IMR-90 (cell line): ENCODE data around the gene CNOT2. TPM values are rescaled to one million over a fixed set of nuclear protein-coding genes. Genes with fewer than 3 reads are reported as not detected.

Experiments
- ATAC-seq: fragments of 200-7000 bp; cut with Tn5 transposase; 2 replicates; pipeline ENCODE4 v1.9.1; 2020; ENCODE audit warnings: low read depth, mild to moderate bottlenecking, moderate library complexity
- BruUV-seq: library from RNA; stranded (reverse); fragments of 400-500 nt; replicated peaks from 2 replicates; lab custom pipeline; 2021; lab: Mats Ljungman, UMichigan
- CTCF ChIA-PET: fragments of 300-600 bp; formaldehyde crosslinking; extraction: SDS; loops from one replicate; lab custom pipeline; 2021; ENCODE audit warnings: antibody characterized with exemption; lab: Yijun Ruan, JAX
- POLR2A ChIA-PET: fragments of 300-600 bp; sonication (Branson Sonifier 250); formaldehyde crosslinking; loops from one replicate; lab custom pipeline; 2022; ENCODE audit warnings: antibody characterized with exemption; ENCODE audit not compliant: unreplicated experiment; lab: Charles Lee
- DNase-seq: peaks from one replicate; pipeline ENCODE4 v3.0.0; 2013
- H2AFZ ChIP-seq: replicated peaks from 2 replicates; pipeline ENCODE3; 2013; ENCODE audit warnings: low read length, mild to moderate bottlenecking; ENCODE audit not compliant: poor library complexity
- H2AK5ac ChIP-seq: 2 replicates; pipeline ENCODE4 v1.6.1; 2013; ENCODE audit warnings: low read depth, low read length, inconsistent platforms
- H2AK9ac ChIP-seq: replicated peaks from 2 replicates; pipeline ENCODE3; 2013; ENCODE audit warnings: mild to moderate bottlenecking, low read depth, low read length, moderate library complexity; ENCODE audit not compliant: poor library complexity
- H2BK120ac ChIP-seq: 2 replicates; pipeline ENCODE4 v1.6.1; 2013; ENCODE audit warnings: low read depth, low read length, inconsistent platforms
- H2BK15ac ChIP-seq: 3 replicates; pipeline ENCODE4 v1.6.1; 2013; ENCODE audit warnings: low read depth, low read length, inconsistent platforms
- H2BK20ac ChIP-seq: 2 replicates; pipeline ENCODE4 v1.6.1; 2013; ENCODE audit warnings: low read depth, mild to moderate bottlenecking, inconsistent platforms, low read length, moderate library complexity
- H2BK5ac ChIP-seq: 2 replicates; pipeline ENCODE4 v1.6.1; 2013; ENCODE audit warnings: mild to moderate bottlenecking, low read depth, low read length, inconsistent platforms; ENCODE audit not compliant: poor library complexity, severe bottlenecking
- H3K14ac ChIP-seq: replicated peaks from 2 replicates; pipeline ENCODE4 v1.6.1; 2013; ENCODE audit warnings: low read depth, low read length, inconsistent platforms
- H3K18ac ChIP-seq: 2 replicates; pipeline ENCODE4 v1.6.1; 2013; ENCODE audit warnings: low read depth, low read length, control low read depth
- H3K23ac ChIP-seq: 2 replicates; pipeline ENCODE4 v1.6.1; 2013; ENCODE audit warnings: low read depth, low read length, inconsistent platforms
- H3K27ac ChIP-seq: 2 replicates; pipeline ENCODE4 v1.5.1; 2013; ENCODE audit warnings: mild to moderate bottlenecking, control low read depth, low read length; ENCODE audit not compliant: insufficient read depth
- H3K27me3 ChIP-seq: 2 replicates; pipeline ENCODE4 v1.6.1; 2013; ENCODE audit warnings: low read length; ENCODE audit not compliant: control insufficient read depth, insufficient read depth
- H3K36me3 ChIP-seq: 2 replicates; pipeline ENCODE4 v1.6.1; 2013; ENCODE audit warnings: low read length, mixed read lengths; ENCODE audit not compliant: control insufficient read depth, insufficient read depth
- H3K4ac ChIP-seq: 2 replicates; pipeline ENCODE4 v1.6.1; 2013; ENCODE audit warnings: low read depth, low read length, inconsistent platforms
- H3K4me1 ChIP-seq: 2 replicates; pipeline ENCODE4 v1.6.1; 2013; ENCODE audit warnings: low read length, mixed read lengths; ENCODE audit not compliant: control insufficient read depth, insufficient read depth
- H3K4me2 ChIP-seq: 2 replicates; pipeline ENCODE4 v1.6.1; 2013; ENCODE audit warnings: low read depth, mild to moderate bottlenecking, control low read depth, low read length, moderate library complexity
- H3K4me3 ChIP-seq: 2 replicates; pipeline ENCODE4 v1.5.1; 2013; ENCODE audit warnings: low read depth, mild to moderate bottlenecking, control low read depth, low read length, moderate library complexity; ENCODE audit not compliant: insufficient read depth
- H3K56ac ChIP-seq: 2 replicates; pipeline ENCODE4 v1.6.1; 2013; ENCODE audit warnings: low read length, inconsistent platforms; ENCODE audit not compliant: insufficient read depth; ENCODE audit errors: extremely low read depth
- H3K79me1 ChIP-seq, 2 experiments: 2 replicates each; pipeline ENCODE4 v1.6.1; 2013; ENCODE audit warnings: low read length in 2 of 2, inconsistent platforms in 1 of 2, low read depth in 1 of 2
- H3K9ac ChIP-seq: 2 replicates; pipeline ENCODE4 v1.6.1; 2013; ENCODE audit warnings: low read depth, low read length, control low read depth
- H3K9me1 ChIP-seq: 2 replicates; pipeline ENCODE4 v1.6.1; 2013; ENCODE audit warnings: low read length, inconsistent platforms; ENCODE audit not compliant: insufficient read depth
- H3K9me3 ChIP-seq: 2 replicates; pipeline ENCODE4 v1.6.1; 2013; ENCODE audit warnings: low read length; ENCODE audit not compliant: control insufficient read depth, insufficient read depth
- H4K20me1 ChIP-seq: 2 replicates; pipeline ENCODE4 v1.6.1; 2013; ENCODE audit warnings: low read length, inconsistent platforms; ENCODE audit not compliant: insufficient read depth
- H4K5ac ChIP-seq: 2 replicates; pipeline ENCODE4 v1.6.1; 2013; ENCODE audit warnings: mild to moderate bottlenecking, low read depth, low read length, control low read depth
- H4K8ac ChIP-seq, 2 experiments: 2 replicates each; pipeline ENCODE4 v1.6.1; 2013; ENCODE audit warnings: low read depth in 2 of 2, low read length in 2 of 2, control low read depth in 1 of 2, inconsistent platforms in 1 of 2
- H4K91ac ChIP-seq: 2 replicates; pipeline ENCODE4 v1.6.1; 2013; ENCODE audit warnings: low read depth, low read length, inconsistent platforms; ENCODE audit not compliant: insufficient read depth
- BHLHE40 ChIP-seq: fragments of 150-350 bp; IDR thresholded peaks from 2 replicates; pipeline ENCODE4 v1.6.1; 2016; ENCODE audit warnings: mild to moderate bottlenecking, low read depth, low read length
- CEBPB ChIP-seq: IDR thresholded peaks from 2 replicates; pipeline ENCODE4 v1.6.1; 2012; ENCODE audit warnings: low read depth, low read length, improper control_type of control experiment
- CTCF ChIP-seq: conservative IDR thresholded peaks from 2 replicates; pipeline ENCODE4 v1.5.1; 2012; ENCODE audit warnings: mild to moderate bottlenecking, low read depth, low read length, improper control_type of control experiment
- ELK1 ChIP-seq: fragments of 150-350 bp; IDR thresholded peaks from 2 replicates; pipeline ENCODE4 v1.6.1; 2016; ENCODE audit warnings: low read depth, mild to moderate bottlenecking, low read length, moderate library complexity, borderline replicate concordance
- MAFK ChIP-seq: IDR thresholded peaks from 2 replicates; pipeline ENCODE4 v1.6.1; 2012; ENCODE audit warnings: low read depth, low read length, improper control_type of control experiment
- MAZ ChIP-seq: IDR thresholded peaks from 2 replicates; pipeline ENCODE4 v1.6.1; 2012; ENCODE audit warnings: low read depth, mild to moderate bottlenecking, low read length, improper control_type of control experiment, moderate library complexity, borderline replicate concordance
- NFE2L2 ChIP-seq: fragments of 150-350 bp; IDR thresholded peaks from 2 replicates; pipeline ENCODE4 v1.6.1; 2016; ENCODE audit warnings: low read depth, mild to moderate bottlenecking, low read length
- POLR2A ChIP-seq: IDR thresholded peaks from 2 replicates; pipeline ENCODE4 v1.6.1; 2012; ENCODE audit warnings: mild to moderate bottlenecking, low read depth, low read length
- RAD21 ChIP-seq: IDR thresholded peaks from 2 replicates; pipeline ENCODE4 v1.6.1; 2012; ENCODE audit warnings: low read length, improper control_type of control experiment
- RFX5 ChIP-seq: IDR thresholded peaks from 2 replicates; pipeline ENCODE4 v1.8.0; 2012; ENCODE audit warnings: low read depth, mild to moderate bottlenecking, low read length, moderate library complexity
- SMC3 ChIP-seq: fragments of 150-350 bp; IDR thresholded peaks from 2 replicates; pipeline ENCODE4 v1.6.1; 2016; ENCODE audit warnings: low read depth, mild to moderate bottlenecking, antibody characterized with exemption, low read length, moderate library complexity
- USF2 ChIP-seq: fragments of 150-350 bp; IDR thresholded peaks from 2 replicates; pipeline ENCODE4 v1.6.1; 2017; ENCODE audit warnings: mild to moderate bottlenecking, antibody characterized with exemption, low read length, low read depth
- WGBS, 2 experiments: methylation state at CpG; one replicate each; pipeline versions ENCODE4 v1.1.5 to v1.1.7; 2013; ENCODE audit warnings: missing lambda C conversion rate in 2 of 2; ENCODE audit not compliant: insufficient read length in 1 of 2; ENCODE audit errors: extremely low coverage in 2 of 2; 5-methylcytosine and 5-hydroxymethylcytosine counted together
- dilution Hi-C: fragments of 300-500 bp; cut with HindIII; formaldehyde crosslinking; loops from one replicate; pipeline ENCODE4 v1.14.3; 2018; ENCODE audit warnings: low sequenced_read_pairs; ENCODE audit not compliant: unreplicated experiment
- in situ Hi-C: fragments of 300-500 bp; cut with MboI; formaldehyde crosslinking; loops from 3 replicates; pipeline ENCODE4 v1.14.3; 2019; ENCODE audit warnings: low sequenced_read_pairs, inconsistent platforms, mixed read lengths
- intact Hi-C: fragments of 100-400 bp; cut with micrococcal nuclease; formaldehyde crosslinking; loops from 2 replicates; pipeline ENCODE4 v1.10.0; 2022
- polyA plus RNA-seq, 3 experiments: library from polyadenylated mRNA; depleted of rRNA; stranded (reverse); fragments of >200 nt; gene quantifications; 2 replicates each; pipeline ENCODE4 v1.2.3, GENCODE V29; 2012; ENCODE audit warnings: low replicate concordance in 1 of 3
- total RNA-seq: library from RNA; depleted of rRNA; stranded (reverse); fragments of >200 nt; gene quantifications from 2 replicates; pipeline ENCODE4 v1.2.3, GENCODE V29; 2012

The CNOT2 gene
- total and polyA plus RNA-seq, 2 of the 4 experiments (the other 2 are of a cell fraction) = 63.4 to 159 TPM

- Histone ChIP-seq H3K56ac (no peak overlapping the region), H4K8ac (no peak overlapping the region), H3K4me1 (no peaks in the 10 kb centered on the region), H2AK5ac (no peak overlapping the region), H3K4me2 (no peak overlapping the region), H3K18ac (no peak overlapping the region), H4K5ac (no peak overlapping the region), H3K14ac (no peak overlapping the region), H3K27ac (no peak overlapping the region), H2BK20ac (no peak overlapping the region), H4K91ac (no peak overlapping the region), H3K23ac (no peak overlapping the region), H3K9ac (no peak overlapping the region), H3K9me3 (no peaks in the 10 kb centered on the region), H3K36me3 (no peaks in the 10 kb centered on the region), H3K9me1 (no peaks in the 10 kb centered on the region), H2BK5ac (no peak overlapping the region), H3K79me1 (no peaks in the 10 kb centered on the region), H2BK15ac (no peak overlapping the region), H3K4ac (no peak overlapping the region), H2AK9ac (no peak overlapping the region), H4K20me1 (no peaks in the 10 kb centered on the region), H2AFZ (no peak overlapping the region), H3K4me3 (no peak overlapping the region), H3K27me3 (no peaks in the 10 kb centered on the region), H2BK120ac (no peak overlapping the region)
- DNase-seq = no peak
- no TSS peak for BruUV-seq
- no CpG with 5 or more reads among the region's 2 CpGs for WGBS, 2 experiments
- in situ Hi-C loops (loop anchor here (10.0 kb wide), 1 partner anchor 326 kb away; no protein-coding TSS in a partner anchor), dilution Hi-C loops (no loop called here), intact Hi-C loops (no loop called here)
- POLR2A ChIA-PET = no interaction called here
- CTCF ChIA-PET = no interaction called here
- no peak for TF ChIP-seq NFE2L2
- TF ChIP-seq ELK1 = no peak
- TF ChIP-seq POLR2A = no peak
- no peak for TF ChIP-seq MAFK
- no peak for TF ChIP-seq SMC3
- no peak for TF ChIP-seq CTCF
- no peak for TF ChIP-seq CEBPB
- TF ChIP-seq BHLHE40 = no peak
- TF ChIP-seq MAZ = no peak
- no peak for TF ChIP-seq USF2
- TF ChIP-seq RAD21 = no peak
- no peak for TF ChIP-seq RFX5
- no peak for ATAC-seq
These were observed 12.2 kb upstream of the CNOT2 start for GRCh38 chr12:70230934-70231606.
